ENCODE data around the gene LRRFIP1. TPM values are rescaled to one million over a fixed set of nuclear protein-coding genes. Genes with fewer than 3 reads are reported as not detected.

Gene LRRFIP1
- total and polyA plus RNA-seq, 2 of the 13 experiments (the other 11 are each of a cell fraction or from before 2014, with no cell fraction given) = 15.9 to 40.5 TPM

GRCh38 chr2:237774811-237775553 is 147.6 kb downstream of the LRRFIP1 start (continued):
- TF ChIP-seq, protein P1, sequence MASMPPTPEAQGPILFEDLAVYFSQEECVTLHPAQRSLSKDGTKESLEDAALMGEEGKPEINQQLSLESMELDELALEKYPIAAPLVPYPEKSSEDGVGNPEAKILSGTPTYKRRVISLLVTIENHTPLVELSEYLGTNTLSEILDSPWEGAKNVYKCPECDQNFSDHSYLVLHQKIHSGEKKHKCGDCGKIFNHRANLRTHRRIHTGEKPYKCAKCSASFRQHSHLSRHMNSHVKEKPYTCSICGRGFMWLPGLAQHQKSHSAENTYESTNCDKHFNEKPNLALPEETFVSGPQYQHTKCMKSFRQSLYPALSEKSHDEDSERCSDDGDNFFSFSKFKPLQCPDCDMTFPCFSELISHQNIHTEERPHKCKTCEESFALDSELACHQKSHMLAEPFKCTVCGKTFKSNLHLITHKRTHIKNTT (CRISPR knock-in tag; IDR thresholded peaks at IDR 0.05) = no peak
- no peak for TF ChIP-seq EHMT2 (IDR thresholded peaks at IDR 0.05; ENCODE audit: borderline replicate concordance, low read depth, low read length)
- TF ChIP-seq ZBTB3 (CRISPR knock-in tag; IDR thresholded peaks at IDR 0.05; ENCODE audit: borderline replicate concordance, low read depth) = no peak
- no peak for TF ChIP-seq ZNF83 (CRISPR knock-in tag; IDR thresholded peaks at IDR 0.05; ENCODE audit: borderline replicate concordance)
- TF ChIP-seq ARID5B (CRISPR knock-in tag; IDR thresholded peaks at IDR 0.05) = peak; percentile 38; the same call in 1 of the 2 replicates
- TF ChIP-seq RNF219 (CRISPR knock-in tag; IDR thresholded peaks at IDR 0.05) = no peak
- TF ChIP-seq, protein P2, sequence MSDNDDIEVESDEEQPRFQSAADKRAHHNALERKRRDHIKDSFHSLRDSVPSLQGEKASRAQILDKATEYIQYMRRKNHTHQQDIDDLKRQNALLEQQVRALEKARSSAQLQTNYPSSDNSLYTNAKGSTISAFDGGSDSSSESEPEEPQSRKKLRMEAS (IDR thresholded peaks at IDR 0.05) = no peak
- TF ChIP-seq ZNF672 (CRISPR knock-in tag; IDR thresholded peaks at IDR 0.05) = no peak
- no peak for TF ChIP-seq TBP (CRISPR knock-in tag; IDR thresholded peaks at IDR 0.05)
- TF ChIP-seq HOXA9 (CRISPR knock-in tag; IDR thresholded peaks at IDR 0.05; ENCODE audit: borderline replicate concordance) = no peak
- no peak for TF ChIP-seq ZFP1 (CRISPR knock-in tag; IDR thresholded peaks at IDR 0.05)
- no peak for TF ChIP-seq MAF1 (CRISPR knock-in tag; IDR thresholded peaks at IDR 0.05; ENCODE audit: borderline replicate concordance)
- no peak for TF ChIP-seq ZNF720 (CRISPR knock-in tag; IDR thresholded peaks at IDR 0.05)
- TF ChIP-seq TP53 (CRISPR knock-in tag; conservative IDR thresholded peaks at IDR 0.05) = no peak
- TF ChIP-seq GLI4 (CRISPR knock-in tag; IDR thresholded peaks at IDR 0.05; ENCODE audit: borderline replicate concordance) = no peak
- no peak for TF ChIP-seq SNAI1 (CRISPR knock-in tag; IDR thresholded peaks at IDR 0.05; ENCODE audit: borderline replicate concordance)
- no peak for TF ChIP-seq ZNF703 (CRISPR knock-in tag; IDR thresholded peaks at IDR 0.05; ENCODE audit: borderline replicate concordance)
- no peak; the same call in 1 of the 2 replicates for TF ChIP-seq SAP130 (CRISPR knock-in tag; IDR thresholded peaks at IDR 0.05; ENCODE audit: low read depth)
- no peak for TF ChIP-seq MLLT10 (CRISPR knock-in tag; IDR thresholded peaks at IDR 0.05)
- no peak for TF ChIP-seq FOXM1 (CRISPR knock-in tag; IDR thresholded peaks at IDR 0.05)
- TF ChIP-seq CTCF (CRISPR knock-in tag; IDR thresholded peaks at IDR 0.05) = peak; percentile 89

All from HepG2 (cell line).